ENCODE data around the gene ADM. TPM values are rescaled to one million over a fixed set of nuclear protein-coding genes. Genes with fewer than 3 reads are reported as not detected.

ADM gene
- total RNA-seq, 4 donors from 2014 or later, result 57.3 to 152 (median 105) TPM

DNA sequence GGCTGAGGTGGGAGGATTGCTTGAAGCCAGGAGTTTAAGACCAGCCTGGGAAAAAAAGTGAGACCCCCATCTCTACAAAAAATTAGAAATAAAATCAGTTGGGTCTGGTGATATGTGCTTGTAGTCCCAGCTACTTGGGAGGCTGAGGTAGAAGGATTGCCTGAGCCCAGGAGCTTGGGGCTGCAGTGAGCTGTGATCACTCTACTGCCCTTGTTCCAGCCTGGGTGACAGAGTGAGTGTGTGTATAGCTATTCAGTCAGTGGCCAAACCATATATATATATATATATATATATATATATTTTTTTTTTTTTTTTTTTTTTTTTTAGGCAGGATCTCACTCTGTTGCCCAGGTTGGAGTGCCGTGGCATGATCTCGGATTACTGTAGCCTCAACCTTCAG lies 24.5 kb downstream of the ADM start:
- Histone ChIP-seq H3K27me3 (no peaks in the 10 kb centered on the region), H3K4me3 (no peak overlapping the region), H3K9me3 (no peaks in the 10 kb centered on the region), H3K36me3 (no peaks in the 10 kb centered on the region), H3K27ac (replicated peaks in 1 of 4) (peak overlapping the region in 3 of 4 donors; percentile 76 to 81 (median 78)), H3K4me1 (peaks cover 41 to 50% (median 49%) of the 10 kb centered on the region in 4 donors)
- WGBS, result 100% methylated on average over 2 of the region's 2 CpGs
- no peak for DNase-seq (ENCODE audit: extremely low spot score)
- TF ChIP-seq EP300 (IDR thresholded peaks at IDR 0.05) (no peak), POLR2A (IDR thresholded peaks at IDR 0.05; ENCODE audit: low read depth) (no peak), CTCF (IDR thresholded peaks at IDR 0.05) (no peak), POLR2AphosphoS5 (IDR thresholded peaks at IDR 0.05) (no peak)
- intact Hi-C loops (cut with DNase I), result no loop called here

DNA sequence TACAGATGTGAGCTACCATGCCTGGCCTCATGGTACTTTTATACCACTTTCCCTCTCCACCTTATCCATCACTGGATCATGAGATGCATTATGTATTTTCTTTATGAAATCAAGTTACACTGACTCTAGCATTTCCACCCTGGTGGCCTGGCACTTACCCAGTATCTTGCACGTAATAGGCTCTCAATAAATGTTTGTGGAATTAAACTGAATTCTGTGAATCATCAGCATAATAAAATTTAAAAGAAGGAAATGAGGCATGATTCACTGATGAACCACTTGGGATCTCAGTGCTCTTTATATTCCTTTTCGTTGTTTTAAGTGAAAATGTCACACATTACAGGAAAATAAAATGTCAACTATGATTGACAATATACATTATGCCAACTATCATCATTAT lies 25.1 kb downstream of the ADM start:
- TF ChIP-seq EP300 (IDR thresholded peaks at IDR 0.05) (no peak), POLR2A (IDR thresholded peaks at IDR 0.05; ENCODE audit: low read depth) (no peak), POLR2AphosphoS5 (IDR thresholded peaks at IDR 0.05) (no peak)
- H3K4me3 ChIP-seq, result no peak overlapping the region
- DNase-seq (ENCODE audit: extremely low spot score), result peak; percentile 26
- WGBS, result 46% methylated on average over 2 of the region's 2 CpGs
- H3K9me3 ChIP-seq, result no peaks in the 10 kb centered on the region
- peaks cover 39 to 45% (median 43%) of the 10 kb centered on the region in 4 donors for H3K4me1 ChIP-seq
- H3K27me3 ChIP-seq, result no peaks in the 10 kb centered on the region
- intact Hi-C loops (cut with DNase I), result no loop called here
- H3K36me3 ChIP-seq, result no peaks in the 10 kb centered on the region
- no peak overlapping the region for H3K27ac ChIP-seq (replicated peaks in 1 of 4)

DNA sequence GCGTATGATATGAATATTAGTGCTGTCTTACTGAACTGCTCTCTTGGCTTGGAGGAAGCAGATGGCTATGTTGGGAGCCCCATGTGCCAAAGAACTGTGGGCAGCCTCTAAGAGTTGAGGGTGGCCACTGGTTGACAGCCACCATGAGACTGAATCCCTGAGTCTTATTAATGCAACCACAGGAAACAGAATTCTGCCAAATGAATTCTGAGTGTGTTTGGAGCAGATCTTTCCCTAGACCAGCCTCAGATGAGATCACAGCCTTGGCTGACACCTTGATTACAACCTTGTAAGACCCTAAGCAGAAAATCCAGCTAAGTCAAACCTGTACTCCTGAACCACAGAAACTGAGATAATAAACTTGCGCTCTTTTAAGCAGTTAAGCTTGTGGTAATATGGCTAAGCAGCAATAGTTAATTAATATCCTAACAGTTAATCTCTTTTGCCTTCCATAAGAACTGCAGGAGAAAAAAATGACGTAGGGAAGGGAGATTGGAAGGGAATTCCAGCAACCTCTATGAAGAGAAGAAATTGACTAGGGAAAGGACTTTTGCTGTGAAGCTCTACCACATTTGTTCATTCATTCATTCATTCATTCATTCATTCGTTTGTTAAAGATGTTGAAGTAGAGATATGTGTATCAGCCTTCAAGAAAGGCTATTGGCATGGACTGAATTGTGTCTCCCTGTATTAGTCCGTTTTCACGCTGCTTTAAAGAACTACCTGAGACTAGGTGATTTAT lies 26.8 kb downstream of the ADM start:
- H3K4me3 ChIP-seq, result no peak overlapping the region
- intact Hi-C loops (cut with DNase I), result no loop called here
- no peaks in the 10 kb centered on the region for H3K27me3 ChIP-seq
- no peaks in the 10 kb centered on the region for H3K36me3 ChIP-seq
- no peak overlapping the region for H3K27ac ChIP-seq (replicated peaks in 1 of 4)
- DNase-seq (ENCODE audit: extremely low spot score), result peak; percentile 17
- no peaks in the 10 kb centered on the region for H3K9me3 ChIP-seq
- 92% methylated on average over 6 of the region's 6 CpGs for WGBS
- H3K4me1 ChIP-seq, result peaks cover 21 to 27% (median 25%) of the 10 kb centered on the region in 4 donors
- TF ChIP-seq POLR2A (IDR thresholded peaks at IDR 0.05; ENCODE audit: low read depth), result no peak
- TF ChIP-seq POLR2AphosphoS5 (IDR thresholded peaks at IDR 0.05), result no peak
- no peak for TF ChIP-seq CTCF (IDR thresholded peaks at IDR 0.05)
- no peak for TF ChIP-seq EP300 (IDR thresholded peaks at IDR 0.05)

GRCh38 chr11:10333490-10333889 lies 28.6 kb downstream of the ADM start:
- no peak for DNase-seq (ENCODE audit: extremely low spot score)
- Histone ChIP-seq H3K27ac (replicated peaks in 1 of 4) (no peak overlapping the region), H3K4me1 (peaks cover 4 to 9% (median 9%) of the 10 kb centered on the region in 4 donors), H3K9me3 (no peaks in the 10 kb centered on the region), H3K27me3 (no peaks in the 10 kb centered on the region), H3K36me3 (no peaks in the 10 kb centered on the region), H3K4me3 (no peak overlapping the region)
- 65% methylated on average over 1 of the region's 1 CpG for WGBS
- intact Hi-C loops (cut with DNase I), result no loop called here
- no peak for TF ChIP-seq CTCF (IDR thresholded peaks at IDR 0.05)
- no peak for TF ChIP-seq EP300 (IDR thresholded peaks at IDR 0.05)
- no peak for TF ChIP-seq POLR2A (IDR thresholded peaks at IDR 0.05; ENCODE audit: low read depth)
- TF ChIP-seq POLR2AphosphoS5 (IDR thresholded peaks at IDR 0.05), result no peak

DNA sequence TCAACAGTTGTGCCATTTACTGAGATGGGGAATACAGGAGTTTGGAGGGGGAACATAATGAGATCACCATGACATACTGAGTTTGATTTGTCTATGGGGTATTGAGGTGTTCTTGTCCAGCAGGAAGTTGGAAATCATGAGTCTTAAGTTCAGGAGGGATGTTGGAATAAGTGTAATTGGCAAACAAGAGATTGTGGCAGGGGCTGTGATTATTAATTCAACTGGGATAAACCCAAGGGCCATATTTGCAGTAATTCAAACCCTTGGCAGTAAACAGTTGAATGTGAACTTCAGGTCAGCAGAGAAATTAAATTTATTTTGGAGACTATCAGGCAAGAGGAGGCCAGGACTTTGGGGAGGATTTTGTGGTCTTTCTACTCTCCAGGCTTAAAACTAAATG lies 33.4 kb downstream of the ADM start:
- no peak overlapping the region for H3K27ac ChIP-seq (replicated peaks in 1 of 4)
- TF ChIP-seq POLR2A (IDR thresholded peaks at IDR 0.05; ENCODE audit: low read depth) (no peak), EP300 (IDR thresholded peaks at IDR 0.05) (no peak), CTCF (IDR thresholded peaks at IDR 0.05) (no peak), POLR2AphosphoS5 (IDR thresholded peaks at IDR 0.05) (no peak)
- H3K4me1 ChIP-seq, result no peaks in the 10 kb centered on the region
- intact Hi-C loops (cut with DNase I), result no loop called here
- no peaks in the 10 kb centered on the region for H3K27me3 ChIP-seq
- no peak overlapping the region for H3K4me3 ChIP-seq
- H3K9me3 ChIP-seq, result no peaks in the 10 kb centered on the region
- H3K36me3 ChIP-seq, result no peaks in the 10 kb centered on the region
- no peak for DNase-seq (ENCODE audit: extremely low spot score)
